NCI-H1694 (cell line): Measurements from ENCODE around the gene PARD6B.
"Not testable (repeated sequence)": the region's sequence is repeated elsewhere in the genome, so short reads cannot be mapped to it uniquely, and the experiment has no call there.

Source experiments
- DNase-seq: peaks from one replicate; lab custom pipeline; 2025; lab: John Stamatoyannopoulos, UW

The PARD6B gene

GRCh38 chr20:50746138-50746940 is 15.0 kb downstream of the PARD6B start:
- no peak for DNase-seq

- no peak for DNase-seq
These were observed 15.9 kb downstream of the PARD6B start for GRCh38 chr20:50747275-50747674.

GRCh38 chr20:50750145-50750671 is 18.8 kb downstream of the PARD6B start:
- no peak for DNase-seq

- no peak for DNase-seq
These were observed 21.8 kb downstream of the PARD6B start for GRCh38 chr20:50753152-50753551.

- no peak for DNase-seq
These were observed 23.0 kb downstream of the PARD6B start for GRCh38 chr20:50754420-50754819.

GRCh38 chr20:50756447-50756846 is 25.1 kb downstream of the PARD6B start:
- DNase-seq, result no peak

GRCh38 chr20:50758469-50758868 is 27.1 kb downstream of the PARD6B start:
- no peak for DNase-seq

- DNase-seq, result no peak
These were observed 27.6 kb downstream of the PARD6B start for GRCh38 chr20:50758992-50759391.

- DNase-seq, result no peak
These were observed 28.3 kb downstream of the PARD6B start for GRCh38 chr20:50759678-50760077.

- DNase-seq, result no peak
These were observed 30.7 kb downstream of the PARD6B start for GRCh38 chr20:50762045-50762422.

- DNase-seq, result no peak
These were observed 31.2 kb downstream of the PARD6B start for GRCh38 chr20:50762435-50763220.

GRCh38 chr20:50763550-50764458 is 32.4 kb downstream of the PARD6B start:
- DNase-seq, result not testable (repeated sequence)

- not testable (repeated sequence) for DNase-seq
These were observed 33.9 kb downstream of the PARD6B start for GRCh38 chr20:50765251-50765650.

- no peak for DNase-seq
These were observed 34.3 kb downstream of the PARD6B start for GRCh38 chr20:50765674-50766073.

GRCh38 chr20:50766955-50767809 is 35.8 kb downstream of the PARD6B start:
- not testable (repeated sequence) for DNase-seq

- not testable (repeated sequence) for DNase-seq
These were observed 37.6 kb downstream of the PARD6B start for GRCh38 chr20:50768991-50769390.

GRCh38 chr20:50769551-50770085 is 38.2 kb downstream of the PARD6B start:
- not testable (repeated sequence) for DNase-seq

GRCh38 chr20:50771419-50772080 is 40.2 kb downstream of the PARD6B start:
- DNase-seq, result not testable (repeated sequence)

GRCh38 chr20:50772420-50773185 is 41.2 kb downstream of the PARD6B start:
- DNase-seq, result no peak
